HepG2 (cell line): ENCODE results near the gene GPR119. TPM values are rescaled to one million over a fixed set of nuclear protein-coding genes. Genes with fewer than 3 reads are reported as not detected.

Source experiments
- ATAC-seq: fragments of 200-7000 bp; cut with Tn5 transposase; 3 replicates; pipeline ENCODE4 v1.9.1; 2020; ENCODE audit warnings: mild to moderate bottlenecking, moderate library complexity
- BruUV-seq: library from RNA; stranded (reverse); fragments of 400-500 nt; replicated peaks from 2 replicates; lab custom pipeline; 2021; lab: Mats Ljungman, UMichigan
- CTCF ChIA-PET: fragments of 300-600 bp; formaldehyde crosslinking; extraction: SDS; loops from one replicate; lab custom pipeline; 2021; ENCODE audit warnings: low total read pairs, inconsistent platforms, low intra/inter-chr PET ratio; lab: Yijun Ruan, JAX
- POLR2A ChIA-PET: fragments of 350-600 bp; sonication (Branson Sonifier 250); formaldehyde crosslinking; loops from one replicate; lab custom pipeline; 2020; ENCODE audit warnings: antibody characterized with exemption, inconsistent platforms; lab: Yijun Ruan, JAX
- DNase-seq: peaks from one replicate; pipeline ENCODE4 v3.0.0-alpha.2; 2015; ENCODE audit warnings: low spot score
- FAIRE-seq: peaks from 3 replicates; lab custom pipeline; 2011; peaks lifted over from hg19 to GRCh38; lab: Jason Lieb, UNC
- H2AFZ ChIP-seq: one replicate; pipeline ENCODE4 v1.6.1; 2011; ENCODE audit warnings: low read length, inconsistent platforms
- H3K27ac ChIP-seq: fragments of 300-600 bp; 3 replicates; pipeline ENCODE4 v1.8.0; 2011; ENCODE audit warnings: mixed run types, mild to moderate bottlenecking, mixed read lengths, low read length, inconsistent platforms; ENCODE audit not compliant: insufficient read depth; ENCODE audit errors: extremely low read length
- H3K27me3 ChIP-seq, 2 experiments: fragments of 200-600 bp in 1 of 2; 2 replicates in 1 of 2; 3 replicates in 1 of 2; pipeline versions ENCODE4 v1.6.0 to v1.8.0; 2011; ENCODE audit warnings: low read length in 2 of 2, mild to moderate bottlenecking in 2 of 2, moderate library complexity in 2 of 2, inconsistent platforms in 1 of 2; ENCODE audit not compliant: insufficient read depth in 2 of 2, control insufficient read depth in 1 of 2
- H3K36me3 ChIP-seq, 2 experiments: fragments of 200-600 bp in 1 of 2; replicated peaks in 1 of 2; 2 replicates in 1 of 2; 3 replicates in 1 of 2; pipeline versions ENCODE4 v1.5.1 to v1.8.0; 2011; ENCODE audit warnings: low read length in 2 of 2, inconsistent platforms in 1 of 2; ENCODE audit not compliant: insufficient read depth in 2 of 2, control insufficient read depth in 1 of 2
- H3K4me1 ChIP-seq: 2 replicates; pipeline ENCODE4 v1.5.1; 2012; ENCODE audit warnings: low read length, inconsistent platforms; ENCODE audit not compliant: insufficient read depth
- H3K4me2 ChIP-seq: 2 replicates; pipeline ENCODE4 v1.6.0; 2011; ENCODE audit warnings: low read depth, low read length, inconsistent platforms
- H3K4me3 ChIP-seq, 3 experiments: fragments of 200-600 bp in 1 of 3; sonication (generic), shearing (Covaris generic) in 1 of 3; replicated peaks in 1 of 3; 2 replicates each; pipeline ENCODE4 v1.5.1; 2011 to 2016; ENCODE audit warnings: low read length in 3 of 3, inconsistent platforms in 2 of 3, low read depth in 2 of 3, mild to moderate bottlenecking in 2 of 3, control low read depth in 1 of 3, mixed read lengths in 1 of 3; ENCODE audit not compliant: insufficient read depth in 1 of 3
- H3K79me2 ChIP-seq: one replicate; pipeline ENCODE4 v1.6.1; 2011; ENCODE audit warnings: low read length, inconsistent platforms; ENCODE audit not compliant: insufficient read depth
- H3K9ac ChIP-seq: 2 replicates; pipeline ENCODE4 v1.6.0; 2011; ENCODE audit warnings: mild to moderate bottlenecking, low read depth, low read length, inconsistent platforms; ENCODE audit not compliant: insufficient read depth
- H3K9me3 ChIP-seq: 2 replicates; pipeline ENCODE4 v1.5.1; 2012; ENCODE audit warnings: mild to moderate bottlenecking, low read length
- H4K20me1 ChIP-seq: 2 replicates; pipeline ENCODE4 v1.6.0; 2011; ENCODE audit warnings: inconsistent platforms, mild to moderate bottlenecking, low read length, moderate library complexity; ENCODE audit not compliant: insufficient read depth
- BCLAF1 ChIP-seq: fragments of 450-650 bp; IDR thresholded peaks from 2 replicates; pipeline ENCODE4 v1.6.1; 2017; ENCODE audit warnings: mild to moderate bottlenecking
- MEF2D ChIP-seq: sonication (generic); formaldehyde crosslinking; IDR thresholded peaks from 2 replicates; pipeline ENCODE4 v1.5.1; 2020; ENCODE audit warnings: mild to moderate bottlenecking, missing genetic modification reagents
- RFXAP ChIP-seq: sonication (generic); formaldehyde crosslinking; IDR thresholded peaks from 2 replicates; pipeline ENCODE4 v1.4.0; 2020; ENCODE audit warnings: missing genetic modification reagents, borderline replicate concordance
- TFE3 ChIP-seq: IDR thresholded peaks from 2 replicates; pipeline ENCODE4 v1.6.1; 2016
- ZNF143 ChIP-seq: sonication (generic); formaldehyde crosslinking; IDR thresholded peaks from 2 replicates; pipeline ENCODE4 v1.4.0; 2020; ENCODE audit warnings: missing genetic modification reagents
- ZNF646 ChIP-seq: sonication (generic); formaldehyde crosslinking; IDR thresholded peaks from 2 replicates; pipeline ENCODE4 v1.9.0; 2021; ENCODE audit warnings: mild to moderate bottlenecking, missing genetic modification reagents
- in situ Hi-C: cut with HindIII; loops from 2 replicates; pipeline ENCODE4 v1.10.0; 2017; ENCODE audit warnings: low pct_unique_long_range_greater_than_20kb; ENCODE audit not compliant: extremely low pct_ligation_motif_present
- intact Hi-C: fragments of 100-400 bp; cut with micrococcal nuclease; formaldehyde crosslinking; loops from one replicate; pipeline ENCODE4 v1.10.0; 2022; ENCODE audit not compliant: unreplicated experiment
- polyA plus RNA-seq, 8 experiments: library from polyadenylated mRNA; depleted of rRNA in 3 of 8; stranded (reverse) in 7 of 8; unstranded in 1 of 8; fragments of >200 nt; fragmentation: Illumina TruSeq in 4 of 8; extraction: Trizol in 4 of 8; gene quantifications; 2 replicates each; pipeline versions ENCODE4 v1.2.1 to v1.2.3, GENCODE V29; 2011 to 2016; ENCODE audit warnings: low read depth in 4 of 8, missing spikeins in 1 of 8, mixed read lengths in 1 of 8; ENCODE audit not compliant: insufficient read depth in 1 of 8
- total RNA-seq, 5 experiments: library from RNA; depleted of rRNA; stranded (reverse); fragments of >200 nt; fragmentation: Illumina TruSeq; extraction: Trizol; gene quantifications; 2 replicates each; pipeline ENCODE4 v1.2.3, GENCODE V29; 2016; ENCODE audit warnings: low read depth in 1 of 5
- TF ChIP-seq, protein P1 (sequence below): IDR thresholded peaks from 2 replicates; pipeline ENCODE4 v1.6.1; 2016; ENCODE audit warnings: missing compliant biosample characterization, missing genetic modification reagents, borderline replicate concordance

The GPR119 gene
- total and polyA plus RNA-seq, 2 of the 13 experiments (the other 11 are each of a cell fraction or from before 2014, with no cell fraction given) = 2.6 to 5.5 TPM

GRCh38 chrX:130378024-130378669 is 7.3 kb downstream of the GPR119 start (continued):
- TF ChIP-seq MEF2D (CRISPR knock-in tag) (no peak), TFE3 (no peak), ZNF143 (CRISPR knock-in tag) (no peak), ZNF646 (no peak)

- no peaks in the 10 kb centered on the region for H3K9me3 ChIP-seq
- intact Hi-C loops (no loop called here), in situ Hi-C loops (no loop called here)
- no peak overlapping the region for H3K9ac ChIP-seq
- H3K36me3 ChIP-seq = no peaks in the 10 kb centered on the region
- no peaks in the 10 kb centered on the region for H4K20me1 ChIP-seq
- no peak for DNase-seq
- no peak for ATAC-seq
- FAIRE-seq = no peak
- ChIA-PET POLR2A (no interaction called here), CTCF (no interaction called here)
- no peak overlapping the region for H2AFZ ChIP-seq
- no peak overlapping the region for H3K4me2 ChIP-seq
- no peaks in the 10 kb centered on the region for H3K79me2 ChIP-seq
- TF ChIP-seq RFXAP (CRISPR knock-in tag) = no peak
- TF ChIP-seq BCLAF1 = no peak
- TF ChIP-seq, protein P1, sequence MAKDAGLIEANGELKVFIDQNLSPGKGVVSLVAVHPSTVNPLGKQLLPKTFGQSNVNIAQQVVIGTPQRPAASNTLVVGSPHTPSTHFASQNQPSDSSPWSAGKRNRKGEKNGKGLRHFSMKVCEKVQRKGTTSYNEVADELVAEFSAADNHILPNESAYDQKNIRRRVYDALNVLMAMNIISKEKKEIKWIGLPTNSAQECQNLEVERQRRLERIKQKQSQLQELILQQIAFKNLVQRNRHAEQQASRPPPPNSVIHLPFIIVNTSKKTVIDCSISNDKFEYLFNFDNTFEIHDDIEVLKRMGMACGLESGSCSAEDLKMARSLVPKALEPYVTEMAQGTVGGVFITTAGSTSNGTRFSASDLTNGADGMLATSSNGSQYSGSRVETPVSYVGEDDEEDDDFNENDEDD (CRISPR knock-in tag) = no peak
- no peaks in the 10 kb centered on the region for H3K27me3 ChIP-seq
- H3K4me3 ChIP-seq = no peak overlapping the region
- H3K4me1 ChIP-seq = no peaks in the 10 kb centered on the region
- BruUV-seq = no TSS peak
- no peak overlapping the region for H3K27ac ChIP-seq
Observed at GRCh38 chrX:130376077-130376476, 9.4 kb downstream of the GPR119 start.
